CD4-positive, alpha-beta T cell treated with Interleukin-17A for 1 hour (primary cell): ENCODE data around the gene DGCR6.
"Not testable (repeated sequence)": the region's sequence is repeated elsewhere in the genome, so short reads cannot be mapped to it uniquely, and the experiment has no call there.

Experiments
- DNase-seq: peaks from one replicate; pipeline ENCODE4 v3.0.0-alpha.2; 2020

The DGCR6 gene

GRCh38 chr22:18931905-18932652 lies 26.0 kb downstream of the DGCR6 start:
- DNase-seq: no peak

DNA sequence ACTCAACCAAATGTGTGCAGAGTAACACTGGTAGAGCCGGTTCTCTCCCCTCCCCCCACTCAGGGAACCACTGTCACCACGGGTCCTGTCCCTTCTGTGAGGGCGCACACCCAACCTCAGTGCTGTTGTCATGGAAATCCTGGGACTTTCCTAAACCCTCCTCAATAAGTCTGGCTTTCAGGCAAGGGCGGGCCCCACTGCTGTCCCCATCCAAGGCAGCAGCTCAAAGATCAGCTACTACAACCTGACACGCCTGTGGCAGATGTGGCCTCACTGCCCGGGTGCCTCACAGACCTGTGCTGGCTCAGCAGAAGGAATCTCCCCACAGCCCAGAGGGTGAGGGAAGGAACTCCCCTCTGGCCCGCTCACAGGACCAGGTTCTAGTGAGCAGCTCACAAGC lies 27.8 kb downstream of the DGCR6 start:
- DNase-seq: no peak

- not testable (repeated sequence) for DNase-seq
These were observed 28.6 kb downstream of the DGCR6 start for GRCh38 chr22:18934688-18935087.

GRCh38 chr22:18935889-18936529 lies 29.9 kb downstream of the DGCR6 start, which contains the start of gene PRODH:
TSS of gene PRODH (minus strand) at chr22:18936293. CDS start at chr22:18936287, 6 bp downstream.
- DNase-seq: no peak

DNA sequence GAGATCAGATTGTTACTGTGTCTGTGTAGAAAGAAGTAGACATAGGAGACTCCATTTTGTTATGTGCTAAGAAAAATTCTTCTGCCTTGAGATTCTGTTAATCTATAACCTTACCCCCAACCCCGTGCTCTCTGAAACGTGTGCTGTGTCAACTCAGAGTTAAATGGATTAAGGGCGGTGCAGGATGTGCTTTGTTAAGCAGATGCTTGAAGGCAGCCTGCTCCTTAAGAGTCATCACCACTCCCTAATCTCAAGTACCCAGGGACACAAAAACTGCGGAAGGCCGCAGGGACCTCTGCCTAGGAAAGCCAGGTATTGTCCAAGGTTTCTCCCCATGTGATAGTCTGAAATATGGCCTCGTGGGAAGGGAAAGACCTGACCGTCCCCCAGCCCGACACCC lies 32.6 kb downstream of the DGCR6 start:
- DNase-seq: not testable (repeated sequence)

- not testable (repeated sequence) for DNase-seq
These were observed 41.0 kb downstream of the DGCR6 start for GRCh38 chr22:18947105-18947504.

DNA sequence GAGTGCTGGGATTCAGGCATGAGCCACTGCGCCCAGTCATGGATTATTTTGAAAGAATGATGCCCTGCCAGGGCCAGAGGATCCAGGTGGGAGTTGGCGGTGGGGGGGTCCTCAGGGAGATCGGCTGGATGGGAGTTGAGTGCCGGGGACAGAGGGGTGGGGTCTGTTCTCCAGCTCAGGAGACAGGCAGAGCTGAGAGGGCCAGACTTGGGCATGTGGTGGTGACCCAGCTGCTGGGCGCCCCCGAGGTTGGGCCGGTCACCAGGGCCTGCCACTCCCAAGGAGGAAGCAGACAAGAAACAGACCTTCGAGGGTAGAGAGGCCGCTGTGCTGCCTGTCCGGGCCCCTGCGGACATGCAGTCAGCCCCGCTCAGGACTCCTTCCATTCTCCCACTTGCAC lies 41.8 kb downstream of the DGCR6 start:
- DNase-seq: no peak

DNA sequence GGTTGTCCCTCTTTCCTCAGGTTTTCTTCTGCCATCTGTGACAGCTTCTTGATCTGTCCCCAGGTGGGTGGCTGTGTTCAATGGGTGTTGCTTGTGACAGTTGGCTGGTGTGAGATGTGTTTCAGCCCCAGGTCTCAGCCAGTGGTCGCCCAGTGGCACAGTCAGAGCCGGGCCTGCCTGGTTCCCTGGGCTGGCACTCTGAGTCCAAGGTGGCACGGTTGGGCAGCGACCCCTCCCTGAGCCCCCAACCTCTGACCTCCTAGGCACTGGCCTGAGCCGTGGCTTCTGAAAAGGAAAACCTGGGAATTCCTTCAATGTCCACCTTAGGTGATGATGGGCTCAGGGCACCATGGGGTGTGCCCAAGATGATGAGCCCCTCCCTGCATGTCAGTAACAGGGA lies 44.0 kb downstream of the DGCR6 start:
- no peak for DNase-seq

GRCh38 chr22:18952022-18952421 lies 45.9 kb downstream of the DGCR6 start:
- no peak for DNase-seq

DNA sequence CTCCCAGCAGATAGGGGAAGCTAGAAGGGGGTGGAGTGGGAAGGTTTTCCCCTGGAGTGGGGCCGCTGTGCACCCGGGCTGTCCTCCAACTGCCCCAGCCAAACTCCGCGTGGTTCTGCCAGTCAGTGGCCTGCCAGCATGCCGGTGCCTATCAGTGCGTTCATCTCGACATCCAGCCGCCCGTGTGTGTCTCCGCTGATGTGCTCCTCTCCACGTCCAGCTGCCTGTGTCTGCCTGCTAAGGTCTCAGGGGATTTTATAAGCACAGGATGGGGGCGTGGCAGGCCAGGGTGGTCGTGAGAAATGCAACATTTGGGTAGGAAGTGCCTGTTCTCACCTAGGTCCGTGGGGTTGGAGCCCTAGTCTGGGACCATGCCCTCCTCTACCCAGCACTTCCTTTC lies 47.0 kb downstream of the DGCR6 start:
- not testable (repeated sequence) for DNase-seq

DNA sequence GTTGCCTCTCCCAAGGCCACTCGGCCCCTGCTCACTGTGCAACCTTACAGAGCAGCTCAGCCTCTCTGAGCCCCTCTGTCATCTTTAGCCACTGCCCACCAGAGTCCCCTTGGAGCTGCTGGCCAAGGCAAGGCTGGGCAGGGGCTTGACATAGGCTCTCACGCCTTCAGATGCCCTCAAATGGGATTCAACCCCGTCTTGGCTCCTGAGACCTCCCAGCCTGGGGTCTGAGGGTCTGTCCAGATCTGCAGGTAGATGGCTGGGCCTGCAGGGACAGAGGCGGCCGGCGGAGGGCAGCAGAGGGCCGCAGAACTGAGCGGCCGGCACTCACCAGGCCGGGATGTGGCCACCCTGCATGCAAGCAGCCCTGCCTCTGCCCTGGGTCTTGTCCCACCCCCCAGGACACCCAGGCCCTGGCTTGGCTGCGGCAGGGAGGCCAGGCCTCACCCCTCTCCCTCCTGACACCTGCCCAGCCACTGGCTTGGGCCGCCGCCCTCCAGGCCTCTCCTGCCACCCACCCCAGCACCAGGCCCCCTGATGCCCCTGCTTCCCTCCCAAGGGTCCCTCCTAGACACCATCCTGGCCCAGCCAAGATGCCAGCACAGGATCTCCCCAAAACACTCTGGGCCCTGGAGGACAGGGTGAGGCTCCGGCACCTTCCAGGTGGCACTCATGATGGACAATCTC lies 48.3 kb downstream of the DGCR6 start:
- DNase-seq: peak; percentile 54

GRCh38 chr22:18954990-18955571 lies 49.0 kb downstream of the DGCR6 start:
- no peak for DNase-seq

DNA sequence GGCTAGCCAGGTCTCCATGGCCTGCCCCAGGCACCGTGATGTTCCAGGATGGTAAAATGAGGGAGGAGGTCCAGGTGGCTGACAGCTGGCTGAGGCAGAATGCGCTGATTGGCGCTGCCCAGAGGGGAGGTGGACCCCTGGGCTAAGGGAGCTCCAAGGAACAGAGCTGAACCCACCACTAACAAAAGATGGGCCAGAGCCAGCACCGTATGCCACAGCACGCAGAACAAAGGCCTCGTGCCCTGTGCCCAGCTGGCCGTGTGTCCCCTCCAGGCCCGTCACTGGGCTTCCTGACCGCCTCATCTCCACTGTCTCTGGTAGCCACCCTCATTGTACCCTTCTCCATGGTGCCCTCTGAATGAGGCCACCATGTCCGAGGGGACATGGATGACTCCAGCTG lies 49.6 kb downstream of the DGCR6 start:
- DNase-seq: no peak

- not testable (repeated sequence) for DNase-seq
These were observed 50.2 kb downstream of the DGCR6 start for GRCh38 chr22:18956121-18956895.

- not testable (repeated sequence) for DNase-seq
These were observed 50.8 kb downstream of the DGCR6 start for GRCh38 chr22:18956956-18957355.

GRCh38 chr22:18957621-18958320 lies 51.7 kb downstream of the DGCR6 start:
- not testable (repeated sequence) for DNase-seq

GRCh38 chr22:18958321-18958705 lies 52.2 kb downstream of the DGCR6 start:
- DNase-seq: not testable (repeated sequence)

DNA sequence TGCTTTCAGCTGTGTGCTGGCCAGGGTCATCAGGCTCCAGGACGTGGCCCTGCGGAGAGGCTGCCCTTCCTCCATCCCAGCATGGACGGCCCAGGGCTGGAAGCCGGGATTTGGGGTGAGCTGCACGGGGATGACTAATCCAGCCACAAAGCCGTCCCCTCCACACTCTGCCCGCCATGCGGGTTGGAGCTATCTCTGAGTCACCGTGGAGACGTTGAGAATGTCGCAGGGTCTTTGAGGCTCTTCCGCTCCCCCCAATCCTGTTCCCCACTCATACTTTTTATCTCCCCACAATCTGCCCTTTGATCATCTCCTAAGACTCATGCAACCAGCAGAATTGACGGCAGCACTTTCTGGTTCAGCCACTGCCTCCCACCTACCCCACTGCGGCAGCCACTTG lies 52.6 kb downstream of the DGCR6 start:
- DNase-seq: not testable (repeated sequence)

DNA sequence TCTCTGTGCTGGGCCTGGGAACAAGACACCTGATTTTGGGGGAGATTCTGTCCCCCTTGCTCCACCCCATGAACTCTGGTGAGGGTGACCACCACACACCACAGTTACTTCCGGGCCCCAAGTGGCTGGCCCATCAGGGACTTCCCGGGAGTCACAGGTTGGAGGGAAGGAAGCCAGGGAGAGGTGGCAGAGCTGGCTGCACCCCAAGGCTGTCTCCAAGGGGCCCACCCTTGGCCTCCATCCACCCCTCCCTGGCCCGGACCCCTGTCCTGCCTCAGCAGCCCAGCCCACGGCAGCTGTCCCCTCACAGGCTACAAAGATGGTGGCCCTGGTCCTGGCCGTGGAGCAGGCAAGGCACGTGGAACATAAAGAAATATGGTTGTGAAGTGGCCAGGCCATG lies 53.1 kb downstream of the DGCR6 start:
- not testable (repeated sequence) for DNase-seq

GRCh38 chr22:18959741-18960140 lies 53.6 kb downstream of the DGCR6 start:
- not testable (repeated sequence) for DNase-seq

- DNase-seq: not testable (repeated sequence)
These were observed 54.2 kb downstream of the DGCR6 start for GRCh38 chr22:18960166-18960820.
